Stimulated activated CD4-positive, alpha-beta T cell treated with anti-CD3 and anti-CD28 coated beads, Interleukin-15, amount 100 ng/mL, for 48 hours (primary cell): ENCODE measurements around the gene NALCN.
"Not testable (repeated sequence)": the region's sequence is repeated elsewhere in the genome, so short reads cannot be mapped to it uniquely, and the experiment has no call there.

ENCODE experiments used
- DNase-seq, 2 donors: peaks; one replicate each; pipeline ENCODE4 v3.0.0-alpha.2; 2020; ENCODE audit warnings: low read depth in 2 of 2

The NALCN gene

GRCh38 chr13:101341464-101341863 lies 74.8 kb downstream of the NALCN start:
- DNase-seq, result no peak

- no peak for DNase-seq
Measured at GRCh38 chr13:101339202-101339601, 77.1 kb downstream of the NALCN start.

GRCh38 chr13:101332583-101332982 lies 83.7 kb downstream of the NALCN start:
- no peak for DNase-seq

- DNase-seq, result no peak
Measured at GRCh38 chr13:101331731-101332130, 84.6 kb downstream of the NALCN start.

GRCh38 chr13:101327871-101328270 lies 88.4 kb downstream of the NALCN start:
- no peak for DNase-seq

- no peak for DNase-seq
Measured at GRCh38 chr13:101326710-101327109, 89.6 kb downstream of the NALCN start.

GRCh38 chr13:101325423-101325822 lies 90.9 kb downstream of the NALCN start:
- DNase-seq, result no peak

- DNase-seq, result no peak
Measured at GRCh38 chr13:101323601-101324000, 92.7 kb downstream of the NALCN start.

- no peak for DNase-seq
Measured at GRCh38 chr13:101317986-101318523, 98.3 kb downstream of the NALCN start.

GRCh38 chr13:101313479-101313878 lies 102.8 kb downstream of the NALCN start:
- DNase-seq, result not testable (repeated sequence)

- DNase-seq, result no peak
Measured at GRCh38 chr13:101309014-101309619, 107.2 kb downstream of the NALCN start.

GRCh38 chr13:101308247-101309013 lies 107.9 kb downstream of the NALCN start:
- DNase-seq, result no peak

- no peak for DNase-seq
Measured at GRCh38 chr13:101307181-101307701, 109.1 kb downstream of the NALCN start.

GRCh38 chr13:101306773-101307172 lies 109.5 kb downstream of the NALCN start:
- DNase-seq, result no peak

- no peak for DNase-seq
Measured at GRCh38 chr13:101305981-101306411, 110.3 kb downstream of the NALCN start.

GRCh38 chr13:101303521-101303920 lies 112.8 kb downstream of the NALCN start:
- no peak for DNase-seq

GRCh38 chr13:101301053-101301452 lies 115.3 kb downstream of the NALCN start:
- DNase-seq, result no peak

- DNase-seq, result no peak
Measured at GRCh38 chr13:101300531-101300930, 115.8 kb downstream of the NALCN start.

- no peak for DNase-seq
Measured at GRCh38 chr13:101298517-101298916, 117.8 kb downstream of the NALCN start.

- no peak for DNase-seq
Measured at GRCh38 chr13:101297794-101298193, 118.5 kb downstream of the NALCN start.

- DNase-seq, result no peak
Measured at GRCh38 chr13:101292711-101293110, 123.6 kb downstream of the NALCN start.

- DNase-seq, result no peak
Measured at GRCh38 chr13:101291646-101292515, 124.4 kb downstream of the NALCN start.
